LNCaP clone FGC (cell line): ENCODE results near the gene GNB4.

Experiments
- DNase-seq: peaks from one replicate; pipeline ENCODE4 v3.0.0-alpha.2; 2011; ENCODE audit warnings: low read depth
- H3K4me3 ChIP-seq: 2 replicates; pipeline ENCODE4 v1.5.1; 2011; ENCODE audit warnings: mild to moderate bottlenecking, low read depth, low read length, control low read depth
- CTCF ChIP-seq: IDR thresholded peaks from 2 replicates; pipeline ENCODE4 v1.5.1; 2012; ENCODE audit warnings: mild to moderate bottlenecking; ENCODE audit not compliant: control insufficient read depth, insufficient read depth; ENCODE audit errors: extremely low read depth

GNB4 gene

GRCh38 chr3:179348325-179349013 is 102.8 kb downstream of the GNB4 start:
- DNase-seq: no peak
- no peak for TF ChIP-seq CTCF
- H3K4me3 ChIP-seq: peak overlapping the region; percentile 75

GRCh38 chr3:179347345-179348194 is 103.7 kb downstream of the GNB4 start, which contains the start of gene MFN1:
Gene MFN1 (plus strand): TSS chr3:179347709. CDS start chr3:179348852, 1,143 bp downstream.
- H3K4me3 ChIP-seq: peak within 1 kb of the TSS; percentile 75
- peak; percentile 88 for DNase-seq

More at GRCh38 chr3:179347345-179348194, 103.7 kb downstream of the GNB4 start, which contains the start of gene MFN1:
- TF ChIP-seq CTCF: no peak
